GF-D8 (cell line): ENCODE measurements around the gene C3orf70.

Experiments used
- DNase-seq: peaks from one replicate; lab custom pipeline; 2025; lab: John Stamatoyannopoulos, UW

C3orf70 gene

DNA sequence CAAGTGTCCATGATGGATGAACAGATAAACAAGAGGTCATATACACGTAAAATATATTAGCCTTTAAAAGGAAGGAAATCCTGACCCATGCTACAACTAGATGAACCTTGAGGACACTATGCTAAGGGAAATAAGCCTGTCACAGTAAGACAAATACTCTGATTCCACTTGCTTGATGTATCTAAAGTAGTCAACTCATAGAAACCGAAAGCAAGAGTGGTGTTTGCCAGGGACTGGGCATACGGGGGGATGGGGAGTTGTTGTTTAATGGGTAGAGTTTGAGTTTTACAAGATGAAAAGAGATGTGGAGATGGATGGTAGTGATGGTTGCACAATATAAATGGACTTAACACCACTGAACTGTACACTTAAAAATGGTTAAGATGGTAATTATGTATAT, 65.4 kb downstream of the C3orf70 start:
- DNase-seq, result no peak

DNA sequence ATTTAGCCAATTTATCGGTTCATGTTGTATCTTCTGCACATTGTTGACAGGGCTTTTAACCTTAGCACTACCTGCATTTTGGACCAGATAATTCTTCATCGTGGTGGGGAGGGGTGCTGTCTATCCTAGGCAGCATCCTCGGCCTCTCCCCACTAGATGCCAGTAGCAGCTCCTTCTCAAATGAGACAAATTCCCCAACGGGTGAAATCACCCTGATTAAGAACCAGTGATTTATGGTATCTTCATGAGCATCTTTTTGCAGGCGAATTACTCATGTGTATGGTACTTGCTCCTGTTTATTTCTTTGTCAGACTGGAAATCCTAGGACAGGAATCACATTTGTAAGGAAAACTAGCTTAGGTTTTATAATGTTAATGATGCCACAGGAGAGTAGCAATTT, 68.0 kb downstream of the C3orf70 start:
- no peak for DNase-seq

DNA sequence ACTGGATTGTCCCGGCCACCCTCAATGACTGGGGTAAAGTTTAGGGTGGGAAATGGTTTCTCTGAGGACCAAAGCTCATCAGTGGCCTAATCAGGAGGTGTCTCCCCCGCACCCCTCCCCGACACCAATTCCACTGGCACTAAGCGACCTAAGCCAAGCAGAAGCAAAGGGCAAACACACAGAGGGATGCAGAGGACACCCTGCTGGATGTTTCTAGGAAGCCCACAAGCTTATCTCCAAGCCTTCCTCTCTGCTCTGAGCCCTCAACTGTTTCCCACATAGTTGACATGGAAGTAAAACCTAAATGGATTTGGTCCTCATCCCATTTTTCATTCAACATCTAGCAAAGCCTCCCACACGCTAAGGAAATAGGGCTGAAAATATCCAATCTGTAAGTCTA, 68.5 kb downstream of the C3orf70 start:
- DNase-seq, result no peak

DNA sequence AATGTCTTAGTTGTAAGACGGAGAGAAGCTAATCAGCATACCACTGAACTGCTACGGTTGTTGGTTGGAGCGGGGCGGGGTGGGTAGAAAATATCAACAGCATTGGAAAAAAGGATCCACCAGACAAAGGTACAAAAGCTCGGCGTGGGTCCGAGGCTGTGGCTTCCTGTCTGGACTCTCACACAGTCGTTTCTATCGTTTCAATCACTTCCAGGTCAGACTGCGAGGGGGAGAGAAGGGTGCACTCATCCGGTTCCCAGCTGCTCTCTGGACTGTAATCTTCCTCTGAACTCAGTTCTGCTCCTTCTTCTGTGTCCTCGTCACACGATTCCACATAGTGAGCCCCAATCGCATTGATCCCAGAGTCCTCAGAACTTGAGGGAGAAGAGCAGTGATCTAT, 70.0 kb downstream of the C3orf70 start:
- DNase-seq, result no peak

DNA sequence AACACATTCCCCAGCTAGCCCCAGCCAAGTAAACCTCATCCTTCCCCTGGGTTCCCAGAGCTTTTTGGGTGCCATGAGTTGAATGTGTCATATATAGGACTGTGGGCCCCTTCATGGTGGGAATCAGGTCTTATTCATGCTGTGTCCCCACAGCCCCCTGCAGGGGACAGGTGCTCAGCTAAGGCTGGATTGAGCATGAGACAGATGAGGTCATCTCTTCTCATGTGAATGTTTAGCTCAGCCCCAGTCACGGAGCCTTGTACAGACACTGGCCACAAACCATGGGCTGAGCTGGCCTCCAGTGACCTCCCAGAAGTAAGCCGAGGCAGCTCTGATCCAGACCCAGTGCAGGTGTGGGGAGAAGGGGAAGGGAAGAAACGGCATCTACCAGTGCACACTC, 70.7 kb downstream of the C3orf70 start:
- no peak for DNase-seq

DNA sequence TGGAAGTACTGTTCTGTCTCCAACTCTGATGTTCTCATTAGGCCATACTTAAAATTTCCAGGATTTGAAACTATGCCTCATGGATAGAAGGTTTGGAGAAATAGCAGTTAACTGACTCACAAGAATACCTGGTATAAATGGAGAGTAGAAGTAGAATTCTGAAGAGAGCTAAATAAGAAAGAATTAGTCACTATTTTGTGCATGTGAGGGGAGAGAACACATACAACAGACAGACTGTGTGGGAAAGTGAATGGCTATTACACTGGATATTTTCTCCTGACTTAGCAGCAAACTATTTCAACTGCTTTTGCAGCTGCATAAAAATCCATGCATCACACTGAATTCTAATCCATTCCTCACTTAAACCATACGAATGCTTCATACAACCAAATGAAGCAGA, 71.3 kb downstream of the C3orf70 start:
- no peak for DNase-seq

DNA sequence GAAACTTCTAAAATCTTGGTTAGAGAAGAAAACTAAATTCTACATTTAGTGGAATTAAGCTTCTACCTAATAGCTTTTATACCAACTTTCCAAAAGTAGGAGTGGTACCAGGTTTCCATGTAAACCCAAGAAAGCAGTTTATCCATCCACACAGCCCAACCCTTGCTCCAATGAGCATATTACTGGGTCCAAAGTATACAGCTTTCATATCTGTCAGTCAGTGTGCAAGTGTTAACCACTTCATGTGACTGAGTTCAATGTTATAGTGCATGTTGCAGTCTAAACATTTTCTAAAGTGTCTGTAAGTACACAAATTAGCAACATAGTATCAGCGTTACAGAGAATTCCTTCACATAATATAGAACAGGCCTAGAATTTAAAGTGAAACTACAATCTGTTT, 73.2 kb downstream of the C3orf70 start:
- DNase-seq, result no peak

DNA sequence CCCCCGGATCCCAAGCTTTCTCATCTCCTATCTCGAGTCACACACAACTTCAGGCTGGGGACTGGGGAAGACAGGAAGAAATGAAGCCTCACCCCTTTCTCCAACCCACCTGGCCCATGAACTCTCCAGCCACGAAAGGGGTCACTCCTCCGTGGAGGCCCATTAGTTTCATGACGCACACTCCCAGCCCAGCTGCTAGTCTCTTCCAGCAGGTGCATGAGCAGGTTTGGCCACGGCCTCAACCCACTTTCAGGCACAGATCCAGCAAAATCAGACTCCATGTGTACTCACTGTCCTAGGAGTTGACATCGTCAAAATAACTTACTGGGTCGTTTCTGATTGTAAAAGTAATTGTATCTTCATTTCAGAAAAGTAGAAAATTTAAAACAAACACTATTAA, 76.6 kb downstream of the C3orf70 start:
- DNase-seq, result no peak

DNA sequence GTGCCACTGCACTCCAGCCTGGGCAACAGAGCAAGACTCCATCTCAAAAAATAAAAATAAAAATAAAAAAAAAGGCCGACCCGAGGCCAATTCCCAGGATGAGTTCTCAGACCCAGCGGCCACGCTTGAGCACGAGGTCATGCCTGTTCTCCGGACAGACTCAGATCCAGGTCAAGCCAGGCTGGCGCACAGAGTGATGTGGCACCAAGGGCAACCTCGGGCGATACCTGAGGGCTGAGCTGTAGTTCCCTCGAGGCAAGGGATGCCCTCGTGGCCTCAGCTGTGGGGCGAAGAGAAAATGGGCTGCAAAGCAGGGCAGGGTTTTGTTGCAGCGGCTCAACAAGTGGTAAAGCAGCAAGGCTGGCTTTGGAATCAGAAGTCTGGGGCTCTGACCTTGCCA, 77.3 kb downstream of the C3orf70 start:
- no peak for DNase-seq

DNA sequence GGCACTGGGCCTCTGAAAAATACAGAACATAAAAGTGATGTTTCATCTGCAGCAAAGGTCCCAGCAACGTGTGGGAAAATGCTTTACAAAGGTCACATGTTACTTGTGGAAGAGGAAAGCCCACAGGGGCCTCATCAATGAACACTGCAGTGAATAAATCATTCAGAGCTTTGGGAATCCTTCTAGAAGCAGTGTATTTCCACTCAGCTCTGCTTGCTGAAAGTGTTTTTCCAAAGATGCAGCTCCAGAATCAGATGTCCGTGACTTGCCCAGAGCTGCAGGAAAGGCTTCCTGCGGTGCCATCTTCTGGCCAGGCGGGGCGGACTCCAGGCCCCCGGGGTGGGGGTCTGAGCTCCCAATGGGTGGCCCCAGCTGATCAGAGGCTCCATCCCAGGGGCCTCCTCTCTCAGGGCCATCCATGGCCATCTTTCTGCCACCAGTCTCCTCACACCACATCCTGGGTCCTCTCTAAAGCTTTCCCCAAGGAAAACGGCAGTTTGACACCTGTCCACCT, 81.5 kb downstream of the C3orf70 start:
- no peak for DNase-seq

DNA sequence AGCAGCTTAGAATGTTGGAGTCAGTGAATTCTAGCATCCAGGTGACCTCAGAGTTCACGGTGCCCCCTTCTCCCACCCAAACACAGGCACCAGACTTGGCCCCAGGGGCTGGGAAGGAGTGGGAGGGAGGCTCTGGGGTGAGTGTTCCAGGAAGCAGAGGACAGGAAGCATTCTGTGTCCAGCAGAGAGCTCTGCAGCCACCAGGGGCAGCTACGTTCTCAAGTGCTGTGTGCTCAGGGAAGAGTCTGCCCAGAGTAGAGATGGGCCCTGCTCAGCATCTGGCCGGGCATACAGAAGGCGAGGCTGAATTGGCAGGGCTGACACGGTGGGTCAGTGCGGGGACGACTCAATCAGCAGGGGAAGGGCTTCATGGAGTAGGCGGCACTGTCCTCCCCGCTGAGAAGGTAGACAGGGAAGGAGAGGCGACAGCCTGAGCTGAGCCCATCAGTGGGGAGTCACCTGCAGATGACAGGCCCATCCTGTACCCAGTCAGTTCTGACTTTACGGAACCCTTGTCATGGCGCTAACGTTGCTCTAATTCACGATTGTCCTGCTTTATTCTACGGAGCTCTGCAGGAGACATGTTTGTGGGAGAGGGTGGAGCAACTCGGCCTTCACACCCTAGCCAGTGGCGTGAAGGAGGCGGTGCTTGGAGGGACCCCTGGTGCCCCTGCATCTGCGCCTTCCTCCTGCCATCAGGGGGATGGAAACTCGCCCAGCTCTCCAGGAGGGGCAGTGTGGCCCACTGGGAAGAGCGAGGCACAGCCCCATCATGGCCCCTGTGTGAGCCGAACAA, 82.2 kb downstream of the C3orf70 start:
- DNase-seq, result no peak

DNA sequence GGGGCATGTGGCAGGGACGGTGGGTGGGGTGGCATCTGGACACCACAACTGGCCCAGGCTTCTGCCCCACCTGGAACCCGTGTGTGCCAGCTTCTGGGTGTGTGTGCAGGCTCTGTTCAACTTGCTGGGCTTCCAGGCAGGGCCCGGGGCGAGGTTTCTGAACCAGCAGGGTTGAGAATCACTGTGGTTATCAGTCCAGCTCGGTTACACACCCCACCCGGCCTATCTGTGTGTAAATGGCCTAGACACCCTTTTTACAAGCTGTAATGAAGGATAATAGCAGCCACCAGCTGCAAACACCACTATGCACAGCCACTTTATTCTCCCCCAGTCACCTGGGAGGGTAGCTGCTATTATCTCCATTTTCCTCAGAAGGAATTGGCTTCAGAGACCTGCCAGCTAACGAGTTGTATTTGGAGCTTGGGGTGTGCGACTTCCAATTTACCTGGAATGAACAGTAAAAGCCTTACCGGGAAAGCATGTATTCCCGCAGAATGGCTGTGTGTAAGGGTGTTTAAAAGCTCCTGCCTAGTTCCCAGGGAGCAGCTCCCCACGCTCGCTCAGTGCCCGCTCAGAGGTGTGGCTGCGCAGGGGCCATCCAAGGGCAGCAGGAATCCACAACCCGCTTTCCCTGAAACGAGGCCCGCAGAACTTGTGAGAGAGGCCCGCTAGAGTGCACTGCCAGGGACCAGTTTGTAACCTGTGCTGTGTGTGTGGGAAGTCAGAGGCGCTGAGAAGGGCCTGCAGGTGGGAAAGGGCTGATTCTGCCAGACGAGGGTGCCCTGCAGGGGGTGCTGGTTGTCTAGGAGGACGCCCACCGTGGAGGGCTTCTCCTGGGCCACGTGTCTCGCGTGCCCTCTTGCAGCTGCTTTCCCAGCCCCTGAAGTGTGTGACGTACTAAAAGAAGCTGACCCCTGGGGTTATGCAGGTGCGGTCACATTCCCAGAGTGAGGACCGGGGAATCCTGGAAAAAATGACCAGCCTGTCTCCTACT, 83.5 kb downstream of the C3orf70 start:
- DNase-seq, result no peak

DNA sequence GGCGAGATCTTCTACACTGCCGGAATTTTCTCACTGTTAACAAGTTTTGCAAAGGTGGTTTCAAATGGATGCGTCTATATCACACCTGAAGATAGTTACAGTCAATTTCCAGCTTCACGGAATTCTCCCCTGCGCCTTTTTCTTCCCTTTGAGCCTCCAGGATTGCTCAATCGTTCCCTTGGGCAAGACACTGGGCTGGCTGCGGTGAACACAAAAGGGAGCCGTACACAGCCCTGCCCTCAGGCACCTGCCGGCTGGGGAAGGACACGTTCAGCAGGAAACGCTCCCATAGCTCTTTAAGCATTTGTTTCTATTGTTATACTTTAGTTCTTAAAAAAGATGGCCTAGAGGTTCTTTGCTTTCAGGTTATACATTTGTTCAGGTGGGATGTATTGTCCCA, 85.7 kb downstream of the C3orf70 start:
- DNase-seq, result no peak

DNA sequence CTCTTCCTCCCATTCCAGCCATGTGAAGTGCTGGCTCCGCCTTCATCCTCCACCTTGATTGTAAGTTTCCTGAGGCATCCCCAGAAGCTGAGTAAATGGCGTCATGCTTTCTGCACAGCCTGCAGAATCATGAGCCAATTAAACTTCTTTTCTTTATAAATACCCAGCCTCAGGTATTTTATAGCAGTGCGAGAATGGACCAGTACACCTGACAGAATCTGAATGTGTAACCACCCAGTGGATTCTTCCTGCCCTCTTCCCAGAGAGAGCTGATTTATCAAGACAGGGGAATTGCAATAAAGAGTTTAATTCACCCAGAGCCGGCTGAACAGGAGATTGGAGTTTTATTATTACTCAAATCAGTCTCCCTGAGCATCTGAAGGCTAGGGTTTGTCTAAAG, 86.6 kb downstream of the C3orf70 start:
- no peak for DNase-seq

DNA sequence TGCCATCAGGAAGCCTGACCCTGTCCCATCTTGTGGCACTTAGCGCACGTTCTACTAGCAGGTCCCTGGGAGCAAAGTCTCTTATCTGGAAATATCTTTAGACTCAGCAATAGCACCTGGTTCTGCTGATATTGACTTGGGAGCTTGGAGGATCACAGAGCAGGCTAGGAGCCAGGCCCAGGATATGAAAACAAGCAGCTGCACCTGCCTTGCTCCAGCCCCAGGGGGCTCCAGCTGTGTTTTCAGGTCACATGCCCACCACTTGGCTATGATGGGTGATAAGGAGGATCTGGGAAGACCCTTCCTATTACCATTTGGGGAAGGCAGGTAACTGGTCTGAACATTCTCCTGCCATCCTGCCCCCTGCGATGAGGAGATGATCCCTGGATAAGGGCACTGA, 87.8 kb downstream of the C3orf70 start:
- no peak for DNase-seq

DNA sequence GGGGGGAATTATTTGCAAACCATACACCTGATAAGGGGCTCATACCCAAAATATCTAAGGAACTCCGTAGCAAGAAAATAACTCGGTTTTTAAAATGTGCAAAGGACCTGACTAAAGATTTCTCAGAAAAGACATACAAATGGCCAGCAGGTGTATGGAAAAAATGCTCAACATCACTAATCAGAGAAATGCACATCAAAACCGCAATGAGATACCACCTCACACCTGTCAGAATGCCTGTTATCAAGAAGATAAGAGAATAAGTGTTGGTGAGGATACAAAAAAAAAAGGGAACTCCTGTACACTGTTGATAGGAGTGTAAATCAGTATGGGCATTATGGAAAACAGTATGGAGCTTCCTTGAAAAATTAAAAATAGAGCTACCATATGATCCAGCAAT, 89.4 kb downstream of the C3orf70 start:
- no peak for DNase-seq

DNA sequence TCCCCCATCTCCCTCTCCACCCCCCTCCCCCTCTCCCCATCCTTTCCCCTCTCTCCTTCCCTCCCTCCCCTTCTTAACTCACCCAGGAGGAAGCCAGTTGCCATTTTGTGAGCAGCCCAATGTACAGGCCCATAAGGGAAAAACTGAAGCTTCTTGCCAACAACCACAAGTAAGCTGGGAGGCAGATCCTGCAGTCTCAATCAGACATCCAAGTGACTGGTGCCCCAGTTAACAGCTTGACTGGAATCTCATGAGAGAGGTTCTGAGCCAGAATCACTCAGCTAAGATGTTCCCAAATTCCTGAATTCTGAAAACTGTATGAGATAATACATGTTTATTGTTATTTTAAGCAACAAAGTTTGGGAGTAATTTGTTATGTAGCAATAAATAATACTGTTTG, 90.7 kb downstream of the C3orf70 start:
- DNase-seq, result no peak

DNA sequence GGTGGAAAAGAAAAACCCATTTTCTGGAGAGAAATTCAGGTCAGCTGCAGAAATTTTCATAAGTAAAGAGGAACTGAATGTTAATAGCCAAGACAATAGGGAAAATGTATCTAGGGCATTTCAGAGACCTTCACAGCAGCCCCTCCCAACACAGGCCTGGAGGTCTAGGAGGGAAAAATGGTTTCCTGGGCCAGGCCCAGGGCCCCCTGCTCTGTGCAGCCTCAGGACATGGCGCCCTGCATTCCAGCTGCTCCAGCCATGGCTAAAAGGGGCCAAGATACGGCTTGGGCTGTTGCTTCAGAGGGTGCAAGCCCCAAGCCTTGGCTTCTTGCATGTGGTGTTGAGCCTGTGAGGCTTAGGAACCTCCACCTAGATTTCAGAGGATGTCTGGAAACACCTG, 92.2 kb downstream of the C3orf70 start:
- no peak for DNase-seq

DNA sequence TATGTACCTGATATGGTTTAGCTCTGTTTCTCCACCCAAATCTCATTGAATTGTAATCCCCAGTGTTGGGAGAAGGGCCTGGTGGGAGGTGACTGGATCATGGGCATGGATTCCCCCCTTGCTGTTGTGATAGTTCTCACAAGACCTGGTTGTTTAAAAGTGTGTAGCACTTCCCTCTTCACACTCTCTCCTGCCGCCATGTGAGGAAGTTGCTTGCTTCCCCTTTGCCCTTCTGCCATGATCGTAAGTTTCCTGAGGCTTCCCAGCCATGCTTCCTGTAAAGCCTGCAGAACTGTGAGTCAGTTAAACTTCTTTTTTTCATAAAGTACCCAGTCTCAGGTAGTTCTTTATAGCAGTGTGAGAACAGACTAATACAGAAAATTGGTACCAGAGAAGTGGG, 93.1 kb downstream of the C3orf70 start:
- peak; percentile 45 for DNase-seq

DNA sequence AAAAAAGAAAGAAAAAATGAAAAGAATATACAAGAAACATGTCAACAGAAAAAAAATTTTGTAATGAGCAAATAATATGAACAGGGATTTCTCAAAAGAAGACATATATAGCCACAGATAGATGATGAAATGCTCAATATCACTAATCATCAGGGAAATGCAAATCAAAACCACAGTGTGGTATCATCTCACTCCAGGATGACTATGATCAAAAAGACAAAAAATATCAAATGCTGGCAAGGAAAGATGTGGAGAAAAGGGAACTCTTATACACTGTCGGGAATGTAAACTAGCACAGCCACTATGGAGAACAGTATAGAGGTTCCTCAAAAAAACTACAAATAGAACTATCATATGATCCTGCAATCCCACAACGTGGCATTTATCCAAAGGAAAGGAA, 94.1 kb downstream of the C3orf70 start:
- DNase-seq, result no peak

DNA sequence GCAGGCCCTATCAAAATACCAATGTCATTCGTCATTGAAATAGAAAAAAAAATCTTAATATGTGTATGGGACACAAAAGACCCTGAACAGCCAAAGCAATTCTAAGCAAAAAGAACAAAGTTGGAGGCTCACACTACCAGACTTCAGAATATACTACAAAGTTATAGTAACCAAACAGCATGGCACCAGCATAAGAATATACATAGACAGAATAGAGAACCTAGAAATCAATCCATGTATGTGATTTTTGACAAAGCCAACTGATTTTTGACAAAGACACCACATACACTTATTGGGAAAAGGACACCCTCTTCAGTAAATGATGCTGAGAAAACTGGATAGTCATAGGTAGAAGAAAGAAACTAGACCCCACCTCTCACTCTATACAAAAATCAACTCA, 95.0 kb downstream of the C3orf70 start:
- no peak for DNase-seq

DNA sequence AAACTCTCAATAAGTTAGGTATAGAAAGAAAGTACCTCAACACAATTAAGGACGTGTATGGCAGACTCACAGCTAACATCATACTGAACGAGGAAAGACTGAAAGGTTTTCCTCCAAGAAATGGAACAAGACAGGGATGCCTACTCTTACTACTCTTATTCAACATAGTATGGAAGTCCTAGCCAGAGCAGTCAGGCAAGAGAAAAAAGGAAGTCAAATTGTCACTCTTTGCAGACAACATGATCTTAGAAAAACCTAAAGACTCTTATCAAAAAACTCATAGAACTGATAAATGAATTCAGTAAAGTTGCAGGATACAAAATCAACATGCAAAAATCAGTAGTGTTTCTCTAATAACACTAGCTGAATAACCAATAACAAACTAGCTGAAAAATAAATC, 96.0 kb downstream of the C3orf70 start:
- no peak for DNase-seq

DNA sequence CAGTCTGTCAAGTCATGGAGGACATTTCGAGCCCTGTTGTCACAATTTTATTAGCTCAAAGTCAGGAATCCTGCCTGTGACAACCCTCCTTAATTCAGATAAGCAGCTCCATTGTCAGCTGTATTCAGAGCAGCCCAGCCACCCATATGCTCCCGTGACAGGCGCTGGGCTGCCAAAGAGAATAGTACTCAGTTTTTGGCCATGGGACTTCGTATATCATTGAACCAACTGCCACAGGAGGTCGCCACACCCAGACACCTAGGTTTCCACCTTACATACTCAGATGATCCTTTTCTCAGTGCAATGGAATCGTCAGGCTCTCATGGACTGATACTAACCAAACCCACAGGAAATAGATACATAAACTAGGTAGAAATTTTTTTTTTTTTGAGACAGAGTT, 100.2 kb downstream of the C3orf70 start:
- DNase-seq, result no peak
